Activated CD4-positive, CD25-positive, alpha-beta regulatory T cell treated with anti-CD3 and anti-CD28 coated beads, Interleukin-2, amount 50 U/mL, for 72 hours (primary cell): ENCODE results near the gene PDZRN3.
"Not testable (repeated sequence)": the region's sequence is repeated elsewhere in the genome, so short reads cannot be mapped to it uniquely, and the experiment has no call there.

ENCODE experiments used
- DNase-seq: peaks from one replicate; pipeline ENCODE4 v3.0.0; 2021

PDZRN3 gene

DNA sequence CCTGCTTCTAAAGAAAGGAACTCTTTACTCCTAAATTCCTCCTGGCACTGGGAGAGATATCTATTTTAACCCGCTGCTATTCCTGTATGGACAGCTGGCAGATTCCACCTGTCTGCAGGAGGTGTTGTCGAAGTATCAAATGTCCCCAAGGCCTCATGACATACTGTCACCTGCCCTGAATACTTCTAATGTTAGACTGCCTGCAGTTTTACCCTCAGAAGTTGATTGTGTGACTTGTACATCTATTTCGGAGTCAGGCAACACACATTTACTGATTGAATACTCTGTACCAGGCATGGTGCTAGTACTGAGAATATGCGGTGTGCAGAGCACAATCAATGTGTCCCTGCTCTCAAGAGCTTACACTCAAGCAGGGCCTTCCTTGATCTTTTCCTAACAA lies 38.6 kb downstream of the PDZRN3 start:
- DNase-seq, result no peak

DNA sequence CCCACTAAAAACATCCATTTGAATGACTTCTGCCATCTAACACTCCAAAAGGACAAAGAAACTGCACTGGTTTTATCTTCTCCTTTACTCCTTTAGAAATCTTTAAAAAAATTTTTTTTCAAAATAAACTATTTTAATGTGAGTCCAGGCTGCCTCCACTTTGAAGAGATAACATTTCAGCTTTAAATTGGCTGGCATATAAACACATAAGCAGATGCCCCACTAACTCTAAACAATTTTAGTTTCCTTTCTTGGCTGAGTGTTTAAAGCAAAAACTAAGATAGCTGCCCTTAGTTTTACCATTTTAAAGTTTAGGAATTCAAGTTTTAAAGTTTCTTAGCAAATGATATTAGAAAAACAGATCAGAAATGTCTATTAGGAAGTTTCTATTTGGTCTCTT lies 39.9 kb downstream of the PDZRN3 start:
- DNase-seq, result no peak

DNA sequence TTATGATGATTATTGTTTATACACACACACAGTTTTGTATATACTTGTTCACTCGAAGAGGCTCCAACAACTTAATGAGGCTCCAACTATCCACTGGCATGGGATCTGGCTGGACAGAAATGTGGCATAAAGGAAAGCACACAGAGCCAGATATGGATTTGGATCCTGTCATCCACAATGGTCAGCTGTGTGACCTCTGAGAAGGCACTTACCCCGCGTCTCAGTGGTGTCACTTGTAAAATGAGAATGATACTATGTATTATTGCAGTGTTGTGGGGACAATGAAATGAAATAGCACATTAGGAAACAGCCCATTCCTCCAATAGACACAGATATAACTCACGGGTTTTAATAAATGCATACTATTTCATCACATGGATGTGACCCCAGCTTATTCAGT lies 42.2 kb downstream of the PDZRN3 start:
- no peak for DNase-seq

DNA sequence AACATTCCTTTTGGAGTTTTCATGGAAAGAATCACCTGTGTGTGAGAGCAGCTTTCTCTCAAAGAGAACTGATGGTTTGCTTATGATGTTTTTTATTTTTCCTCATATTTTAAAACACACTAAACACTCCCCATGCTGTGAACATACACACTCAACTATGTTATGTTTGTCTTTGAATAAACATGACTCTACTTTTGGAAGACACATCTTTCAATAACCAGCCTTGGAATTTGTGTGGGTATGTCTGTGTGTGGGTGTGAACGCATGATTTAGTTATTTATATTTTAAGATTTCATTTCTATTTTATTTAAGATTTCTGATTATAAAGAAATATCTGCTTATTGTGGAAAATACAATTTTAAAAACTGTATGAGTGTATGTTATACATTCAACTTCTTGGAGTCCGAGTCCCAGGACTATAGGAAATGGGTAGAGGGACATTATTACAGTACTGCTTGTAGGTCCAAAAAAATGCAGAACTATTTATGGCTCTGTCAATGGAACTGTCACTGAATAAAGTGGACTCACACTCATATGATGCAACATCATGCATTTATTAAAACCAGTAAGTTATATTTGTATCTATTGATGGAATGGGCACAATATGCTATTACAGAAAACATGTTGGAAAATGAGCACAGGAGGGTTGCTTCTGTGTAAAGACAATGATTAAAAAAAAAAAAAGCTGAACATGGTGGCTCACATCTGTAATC lies 43.5 kb downstream of the PDZRN3 start:
- no peak for DNase-seq

DNA sequence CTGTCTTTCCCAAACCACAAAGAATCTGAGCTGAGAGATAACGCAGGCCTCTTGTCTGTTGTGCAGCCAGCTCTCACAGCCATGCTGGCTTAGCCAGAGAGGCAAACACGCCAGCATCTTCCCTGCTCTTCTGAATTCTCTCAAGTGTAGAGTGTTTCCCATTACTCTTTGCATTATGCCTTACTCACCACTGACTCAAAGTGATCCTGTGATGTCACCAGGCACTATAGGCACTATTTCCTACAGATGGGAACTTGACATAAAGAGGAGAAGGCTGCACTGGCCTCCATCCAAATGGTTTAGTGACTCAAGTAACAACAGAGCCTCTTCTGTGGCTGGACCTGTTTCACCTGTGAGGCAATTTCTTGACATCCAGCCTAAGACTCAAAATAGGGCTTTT lies 44.4 kb downstream of the PDZRN3 start:
- no peak for DNase-seq

DNA sequence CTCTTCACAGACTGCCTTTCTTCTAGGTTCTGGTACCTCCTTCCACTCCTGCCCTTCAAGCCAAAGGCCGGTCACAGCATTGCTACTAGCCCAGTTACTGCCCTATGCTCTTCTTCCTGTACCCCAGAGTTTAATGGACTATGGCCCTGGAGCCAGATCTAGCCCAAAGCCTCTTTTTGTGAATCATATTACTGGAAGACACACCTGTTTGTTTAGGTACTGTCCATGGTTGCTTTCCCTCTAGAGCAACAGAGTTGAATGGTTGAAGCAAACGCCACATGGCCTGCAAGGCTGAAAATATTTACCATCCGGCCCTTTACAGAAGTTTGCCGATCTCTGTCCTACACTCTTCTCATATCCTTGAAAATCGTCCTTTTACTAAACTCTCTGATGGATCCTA lies 47.0 kb downstream of the PDZRN3 start:
- DNase-seq, result no peak

DNA sequence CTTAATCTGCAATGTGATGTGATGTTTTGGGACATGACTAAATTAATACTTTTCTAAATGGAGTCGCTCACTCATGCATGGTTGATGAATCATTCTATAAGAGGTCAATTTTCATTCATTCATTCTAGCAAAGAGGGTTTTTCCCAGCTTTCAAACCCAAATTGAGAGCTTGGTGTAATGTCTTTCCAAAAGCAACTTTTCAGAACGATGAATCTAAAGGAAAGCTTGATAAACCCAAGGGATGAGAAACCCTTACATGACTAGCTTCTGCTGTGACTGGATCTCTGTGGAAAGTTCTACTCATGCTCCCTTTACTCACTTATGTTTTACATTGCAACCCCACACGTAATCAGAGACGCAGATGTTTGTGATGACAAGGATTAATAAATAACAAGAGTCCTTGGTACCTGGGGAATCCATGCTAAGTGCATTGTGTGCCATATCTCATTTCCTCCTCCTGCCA lies 47.7 kb downstream of the PDZRN3 start:
- DNase-seq, result no peak

DNA sequence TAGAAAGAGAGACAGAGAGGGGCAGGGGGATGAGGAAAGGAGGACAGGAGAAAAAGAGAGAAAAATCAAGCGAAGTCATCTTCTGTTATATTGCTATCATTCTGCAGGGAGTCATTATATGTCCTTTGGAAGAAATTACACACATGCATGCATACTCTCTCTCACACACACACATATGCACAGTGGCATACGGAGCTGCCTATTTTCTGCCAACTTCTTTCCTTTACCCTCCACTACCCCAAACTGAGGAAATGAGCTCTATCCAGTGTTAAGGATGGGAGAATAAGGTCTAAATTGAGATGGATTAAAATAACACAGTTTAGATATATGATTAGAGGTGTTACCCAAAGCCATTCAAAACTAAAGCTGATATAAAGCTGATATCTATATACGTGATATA lies 48.8 kb downstream of the PDZRN3 start:
- no peak for DNase-seq

DNA sequence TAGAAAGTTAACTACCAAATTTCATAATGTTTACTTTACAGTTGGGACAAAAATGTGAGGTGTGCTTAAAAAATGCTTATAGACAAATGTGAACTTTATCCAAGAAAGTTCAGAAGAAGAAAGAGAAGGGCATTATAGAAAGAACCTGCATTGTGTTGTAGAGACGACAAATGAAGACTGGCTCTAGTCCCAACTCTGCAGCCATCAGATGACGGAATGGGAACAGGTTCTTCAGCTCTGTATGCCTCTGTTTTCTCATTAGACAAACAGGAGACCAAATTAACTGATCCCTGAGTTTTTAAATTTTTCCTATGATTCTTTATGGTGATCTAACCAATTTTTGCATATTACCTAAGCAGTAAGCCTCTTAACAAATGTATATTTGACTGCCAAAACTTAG lies 49.2 kb downstream of the PDZRN3 start:
- no peak for DNase-seq

DNA sequence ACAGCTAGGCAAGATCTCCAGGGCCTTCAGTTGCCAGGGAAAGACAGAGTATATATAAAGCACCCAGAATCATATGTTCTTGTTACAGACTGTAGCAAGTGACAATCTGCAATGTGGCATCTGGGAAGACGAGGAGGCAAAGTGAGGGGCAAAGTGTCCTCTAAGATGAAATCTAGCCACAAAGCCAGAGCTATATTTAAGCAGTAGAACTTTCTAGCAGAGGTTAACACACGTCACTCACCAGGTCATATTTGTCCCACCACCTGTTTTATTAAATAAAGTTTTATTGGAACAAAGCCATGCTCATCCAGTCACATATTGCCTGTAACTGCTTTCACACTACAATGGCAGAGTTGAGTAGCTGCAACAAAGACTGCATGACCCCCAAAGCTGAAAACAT lies 51.5 kb downstream of the PDZRN3 start:
- DNase-seq, result no peak

DNA sequence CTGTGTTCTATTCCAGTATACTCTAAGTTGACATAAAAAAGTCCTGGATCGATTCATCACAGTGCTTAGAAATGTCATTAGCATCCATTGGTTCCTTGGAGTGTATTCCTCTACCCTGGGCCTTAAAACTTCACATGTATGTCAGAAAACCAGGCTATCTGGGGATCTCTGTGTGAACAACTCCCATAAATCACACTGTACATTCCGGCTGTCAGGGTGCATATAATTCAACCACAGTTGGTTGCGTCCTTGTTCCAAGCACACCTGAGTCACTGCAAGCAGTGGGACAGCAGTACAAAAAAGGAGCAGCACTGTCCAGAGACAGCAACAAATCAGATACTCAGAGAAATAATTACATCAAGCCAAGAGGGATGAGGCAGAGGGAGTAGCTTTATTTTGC lies 52.4 kb downstream of the PDZRN3 start:
- no peak for DNase-seq

DNA sequence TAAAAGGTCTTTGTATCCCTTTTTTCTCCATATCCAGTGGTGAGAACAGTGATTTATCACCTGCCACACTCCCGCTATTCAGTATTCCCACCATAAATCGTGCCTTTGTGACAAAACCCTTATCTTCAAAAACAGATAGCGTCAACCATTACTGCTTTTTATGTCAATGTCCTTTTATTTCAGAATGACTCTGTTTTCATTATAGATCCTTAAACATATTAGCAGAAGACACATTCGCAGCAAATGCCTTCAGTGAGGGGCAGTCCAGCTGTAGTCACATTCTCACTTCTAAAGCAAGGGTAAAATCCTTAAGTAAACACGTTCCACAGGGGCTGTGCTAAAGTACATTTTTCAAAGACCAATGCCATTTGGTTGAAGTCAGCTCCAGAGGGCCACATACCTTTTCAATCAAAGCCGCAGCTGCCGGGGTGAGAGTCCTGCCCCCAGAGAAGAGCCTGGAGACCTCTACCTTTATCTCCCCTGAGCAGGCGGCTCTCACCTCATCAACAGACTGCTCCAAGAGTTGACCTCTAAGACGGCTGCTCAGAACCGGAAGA lies 53.4 kb downstream of the PDZRN3 start:
- no peak for DNase-seq

DNA sequence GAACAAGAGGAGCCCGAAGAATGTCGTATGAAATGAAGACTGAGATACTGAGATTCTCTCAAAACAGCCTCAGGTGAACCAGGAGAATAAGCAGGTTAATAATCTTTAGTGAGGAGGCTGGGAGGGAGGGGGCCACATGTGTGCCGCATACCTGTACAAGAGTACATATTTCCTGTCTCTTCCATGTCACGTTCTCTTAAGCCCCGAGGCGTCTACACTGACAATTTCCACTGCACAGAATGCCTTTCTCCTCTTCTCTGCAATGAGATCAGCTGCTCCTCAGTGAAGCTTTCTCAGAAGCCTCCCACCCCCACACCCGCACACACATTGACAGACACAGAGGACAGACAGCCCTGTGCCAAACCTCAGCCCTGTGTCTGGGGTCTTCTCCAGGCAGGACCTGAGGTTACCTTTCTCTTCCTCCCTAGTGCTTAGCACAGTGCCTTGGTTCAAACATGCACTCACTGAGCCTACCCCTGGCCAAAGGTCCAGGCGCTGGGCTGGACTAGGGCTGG lies 55.4 kb downstream of the PDZRN3 start:
- no peak for DNase-seq

DNA sequence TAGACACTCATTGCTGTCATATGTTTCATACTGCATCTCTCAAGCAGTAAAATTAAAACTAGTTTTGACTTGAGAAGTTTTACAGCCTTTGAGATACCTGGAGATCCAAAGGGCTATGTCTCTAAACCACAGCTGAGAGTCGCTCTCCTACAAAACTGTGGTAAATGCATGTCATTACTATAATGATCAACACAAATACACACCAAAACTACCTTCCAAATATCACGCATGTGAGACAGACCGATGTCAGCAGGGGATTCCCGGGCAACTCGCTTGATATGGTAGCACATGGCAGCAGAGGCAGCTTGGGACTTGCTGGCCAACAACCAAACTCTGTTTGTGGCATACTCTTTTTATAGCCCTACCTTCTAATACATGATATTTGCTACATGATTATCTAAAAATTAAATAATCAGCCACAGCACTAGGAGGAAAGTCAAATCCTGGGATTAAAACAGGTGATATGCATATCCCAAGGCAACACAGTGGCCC lies 56.3 kb downstream of the PDZRN3 start:
- DNase-seq, result no peak

DNA sequence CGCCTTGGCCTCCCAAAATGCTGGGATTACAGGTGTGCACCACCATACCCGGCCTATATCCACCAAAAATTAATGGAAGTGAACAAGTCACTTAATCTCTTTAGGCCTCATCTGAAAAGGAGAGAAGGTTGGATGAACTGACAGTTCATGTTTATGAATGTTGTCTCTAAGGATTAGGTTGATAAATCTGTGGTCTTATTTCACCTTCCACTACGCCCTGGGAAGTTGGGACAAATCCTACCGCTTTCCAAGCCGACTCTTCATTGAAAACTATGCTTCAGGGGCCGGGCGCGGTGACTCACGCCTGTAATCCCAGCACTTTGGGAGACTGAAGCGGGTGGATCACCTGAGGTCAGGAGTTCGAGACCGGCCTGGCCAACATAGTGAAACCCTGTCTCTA lies 59.4 kb downstream of the PDZRN3 start:
- DNase-seq, result not testable (repeated sequence)

DNA sequence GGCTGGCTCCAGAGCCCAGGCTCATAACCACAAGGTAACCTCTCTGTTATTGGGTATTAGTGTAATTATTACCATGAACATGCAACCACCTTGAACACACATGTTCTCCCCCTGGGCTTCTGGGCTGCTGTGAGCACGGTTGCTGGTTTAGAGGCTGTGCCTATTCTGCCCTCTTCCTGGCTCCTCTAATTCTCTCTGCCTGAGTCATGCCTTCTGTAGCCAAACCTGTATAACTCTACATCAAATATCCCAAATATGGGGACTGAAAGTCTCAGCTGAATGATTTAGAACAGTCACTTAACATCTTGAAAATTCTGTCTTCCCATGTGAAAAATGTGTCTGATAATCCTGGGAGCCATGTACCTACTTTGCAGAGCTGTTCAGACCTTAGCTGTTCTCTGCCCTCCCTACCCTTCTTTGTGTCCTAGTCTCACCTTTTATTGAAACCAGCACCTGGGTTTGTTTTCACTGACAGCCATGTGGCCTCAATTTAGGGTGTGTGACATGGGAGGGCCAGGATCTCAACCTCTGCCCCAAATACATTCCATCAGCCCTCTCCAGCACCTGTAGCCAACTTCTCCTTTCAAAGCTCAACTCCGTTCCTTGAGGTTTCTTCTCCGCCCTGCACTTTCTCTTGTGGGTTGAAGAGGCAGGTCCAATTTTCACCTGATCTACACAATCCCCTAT lies 60.7 kb downstream of the PDZRN3 start:
- no peak for DNase-seq

DNA sequence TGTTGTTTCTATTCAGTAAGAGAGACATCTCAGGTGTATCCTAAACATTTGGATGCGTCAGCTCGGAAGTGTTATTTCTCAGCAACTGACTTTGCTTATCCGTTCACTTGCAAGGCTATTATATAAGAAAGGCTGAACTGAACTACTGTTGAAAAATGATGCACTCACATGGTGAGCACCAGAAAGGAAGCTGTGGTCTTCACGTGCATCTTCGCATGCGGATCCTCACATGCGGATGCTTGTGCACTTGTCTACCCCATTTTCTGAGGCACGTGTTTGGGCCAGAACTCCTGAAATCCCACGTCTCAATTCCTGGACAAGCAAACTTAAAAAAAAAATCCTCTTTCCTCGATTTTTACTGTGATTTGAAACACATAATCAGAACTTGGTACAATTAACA lies 63.2 kb downstream of the PDZRN3 start:
- no peak for DNase-seq

DNA sequence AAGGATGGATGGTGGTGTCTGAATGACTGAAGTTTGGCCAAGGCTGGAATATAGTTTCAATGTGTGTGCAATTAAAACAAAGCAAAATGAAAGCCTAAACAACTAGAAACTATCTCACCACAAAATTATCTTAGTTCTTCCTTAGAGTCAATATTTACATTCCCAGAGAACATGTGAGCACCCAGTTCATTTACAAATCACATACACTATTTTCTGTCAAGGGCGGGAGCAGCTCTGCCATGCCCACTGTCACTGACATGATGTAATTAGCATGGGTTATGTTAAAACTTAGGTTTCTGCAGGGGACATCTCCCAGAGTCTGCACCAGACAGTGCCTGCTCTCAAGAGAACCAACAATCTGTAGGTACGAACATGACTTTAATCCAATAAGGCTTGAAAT lies 65.0 kb downstream of the PDZRN3 start:
- DNase-seq, result no peak

DNA sequence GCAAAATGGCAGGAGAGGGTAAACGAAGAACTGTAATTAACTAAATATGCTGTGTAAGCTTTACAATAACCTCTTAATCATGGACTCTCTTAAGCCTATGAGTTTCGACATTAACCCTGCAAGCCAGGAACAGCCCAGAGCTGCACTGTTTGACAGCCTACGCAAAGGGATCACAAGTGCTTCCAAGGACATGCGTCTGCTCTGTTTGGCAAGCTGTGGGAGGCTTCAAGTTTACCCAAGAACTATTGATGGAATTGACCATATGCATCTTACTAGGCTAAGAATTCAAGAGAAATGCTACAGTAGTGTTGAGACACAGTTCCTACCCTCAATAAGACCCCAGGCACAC lies 66.0 kb downstream of the PDZRN3 start:
- no peak for DNase-seq

DNA sequence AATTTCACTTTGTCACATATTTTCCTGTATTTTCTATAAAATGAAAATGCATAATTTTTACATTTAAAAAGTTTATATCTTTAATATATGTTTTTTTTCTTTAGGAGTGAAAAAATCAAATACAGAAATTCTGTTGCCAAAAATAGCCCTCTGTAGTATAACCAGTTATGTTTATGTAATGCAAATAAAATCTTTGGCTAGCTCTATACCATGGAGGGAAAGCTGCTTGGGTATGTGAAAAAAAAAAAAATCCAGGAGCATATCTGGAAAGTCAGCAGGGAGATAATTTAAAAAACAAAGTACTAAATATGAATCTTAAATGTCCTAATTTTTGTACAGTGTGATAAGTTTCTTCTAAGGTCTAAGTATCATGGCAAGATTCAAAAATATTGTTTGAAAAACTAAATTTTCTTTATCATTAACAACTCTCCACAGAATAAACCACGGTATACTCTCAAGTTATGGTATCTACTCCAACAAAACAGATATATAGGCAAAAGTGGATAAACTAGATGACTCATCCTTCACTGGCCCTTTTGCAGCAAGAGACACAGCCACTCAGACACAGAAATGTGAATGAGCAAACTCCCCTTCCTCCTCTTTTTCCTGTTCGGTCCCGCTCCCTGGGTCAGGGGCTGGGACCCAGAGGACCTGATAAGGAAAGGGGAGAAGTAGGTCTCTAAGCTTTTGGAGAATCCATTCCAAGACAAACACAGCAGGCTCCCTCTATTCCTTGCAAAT lies 66.6 kb downstream of the PDZRN3 start:
- no peak for DNase-seq

DNA sequence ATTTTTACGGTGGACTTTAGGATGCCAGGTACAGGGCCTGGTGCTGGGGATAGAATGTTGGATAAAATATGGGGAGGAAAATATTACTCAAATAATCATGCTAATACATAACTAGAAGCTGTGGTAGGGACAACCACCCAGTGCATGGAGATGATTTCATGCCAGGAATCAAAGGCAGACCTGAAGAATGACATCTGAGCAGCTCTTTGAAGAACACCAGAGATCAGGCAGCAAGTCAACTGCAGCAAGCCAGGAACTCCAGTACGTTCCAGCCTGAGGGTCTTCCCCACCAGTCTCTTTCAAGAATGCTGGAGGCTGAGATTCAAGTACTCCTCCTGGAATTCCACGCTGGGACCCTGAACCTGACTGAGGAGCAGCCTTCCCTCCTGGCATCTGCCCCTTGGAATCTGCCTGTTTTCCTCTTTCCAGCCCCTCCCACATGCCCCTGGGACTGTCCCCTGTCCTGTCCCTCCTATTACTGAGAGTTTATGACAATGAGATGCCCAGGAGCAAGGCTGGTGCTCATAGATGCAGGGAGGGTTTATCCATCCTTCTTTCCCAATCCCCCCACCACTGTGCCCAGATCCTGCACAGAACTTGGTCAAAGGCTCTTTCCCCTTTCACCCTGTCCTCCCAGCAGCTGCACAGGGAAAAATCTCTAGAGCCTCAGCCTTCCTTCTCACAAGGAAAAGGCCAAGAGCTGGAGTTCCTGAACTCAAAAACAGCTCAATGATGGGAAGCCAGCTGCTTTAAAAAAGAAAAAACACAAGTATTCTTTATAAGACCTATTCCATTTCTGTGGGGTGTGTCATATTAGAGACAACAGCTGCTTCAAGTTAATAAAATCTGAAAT lies 68.0 kb downstream of the PDZRN3 start:
- no peak for DNase-seq

DNA sequence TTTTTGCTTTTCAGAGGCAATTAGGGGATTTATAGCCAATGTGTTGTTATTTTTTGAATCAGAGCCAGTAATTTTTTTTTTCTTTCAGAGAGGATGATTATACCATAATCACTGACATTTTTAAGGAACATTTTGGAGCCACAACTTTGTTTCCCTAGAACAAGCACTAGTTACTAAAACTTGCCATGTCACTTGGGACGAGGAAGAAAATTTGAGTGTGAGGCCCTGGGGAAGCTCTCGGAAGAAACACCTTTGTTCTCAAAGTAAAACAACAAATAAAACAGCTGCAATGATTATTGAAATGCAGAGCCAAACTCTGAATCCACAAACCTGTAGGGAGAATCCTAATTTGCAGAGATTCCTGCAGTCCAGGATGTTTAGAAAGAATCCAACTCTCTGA lies 69.7 kb downstream of the PDZRN3 start:
- no peak for DNase-seq

DNA sequence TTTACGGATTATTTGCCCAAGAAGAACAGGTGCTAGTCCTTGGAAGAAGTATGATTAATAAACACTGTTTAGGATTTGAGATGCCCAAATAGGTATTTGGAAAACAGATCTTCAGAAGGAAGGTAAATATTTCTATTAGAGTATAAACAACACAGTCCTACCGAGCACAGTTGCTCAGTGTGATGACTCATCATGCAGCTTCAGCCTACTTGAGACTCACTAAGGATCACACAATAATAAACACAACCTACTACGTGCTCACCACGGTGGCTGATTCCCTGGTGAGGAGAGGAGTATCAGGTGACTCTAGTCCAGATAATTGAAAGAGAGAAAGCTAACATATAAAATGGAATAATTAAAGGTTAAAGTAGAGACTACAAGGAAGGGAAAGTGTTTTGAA lies 72.0 kb downstream of the PDZRN3 start:
- no peak for DNase-seq
